GM12878 (cell line): Measurements from ENCODE around the gene ENDOD1. TPM values are rescaled to one million over a fixed set of nuclear protein-coding genes. Genes with fewer than 3 reads are reported as not detected.

Experiments
- BCL11A ChIP-seq: IDR thresholded peaks from 2 replicates; pipeline ENCODE4 v1.6.1; 2011; ENCODE audit warnings: low read depth, low read length
- CBX3 ChIP-seq: fragments of 200-600 bp; sonication (generic); IDR thresholded peaks from 2 replicates; pipeline ENCODE4 v1.6.1; 2016; ENCODE audit warnings: low read depth, borderline replicate concordance
- CHD4 ChIP-seq: fragments of 200-600 bp; sonication (generic); IDR thresholded peaks from 2 replicates; pipeline ENCODE4 v1.6.1; 2016; ENCODE audit warnings: mild to moderate bottlenecking
- ESRRA ChIP-seq: IDR thresholded peaks from 2 replicates; pipeline ENCODE4 v1.6.1; 2012; ENCODE audit warnings: mild to moderate bottlenecking, low read length, improper control_type of control experiment
- FOS ChIP-seq: IDR thresholded peaks from 3 replicates; pipeline ENCODE4 v1.6.1; 2011; ENCODE audit warnings: borderline replicate concordance; ENCODE audit not compliant: insufficient read length; ENCODE audit errors: extremely low read depth
- HDGF ChIP-seq: fragments of 450-650 bp; IDR thresholded peaks from 2 replicates; pipeline ENCODE4 v1.6.1; 2016; ENCODE audit warnings: antibody characterized with exemption
- IKZF2 ChIP-seq, 2 experiments: fragments of 450-650 bp; IDR thresholded peaks; 2 replicates each; pipeline ENCODE4 v1.6.1; 2017; ENCODE audit warnings: mild to moderate bottlenecking in 2 of 2, moderate library complexity in 2 of 2
- IRF3 ChIP-seq: fragments of 450-650 bp; IDR thresholded peaks from 2 replicates; pipeline ENCODE4 v1.6.1; 2014; ENCODE audit warnings: mild to moderate bottlenecking
- MTA3 ChIP-seq: IDR thresholded peaks from 2 replicates; pipeline ENCODE4 v1.6.1; 2012; ENCODE audit warnings: low read length, inconsistent platforms, borderline replicate concordance
- MXI1 ChIP-seq: fragments of 150-350 bp; IDR thresholded peaks from 2 replicates; pipeline ENCODE4 v1.6.1; 2011; ENCODE audit warnings: low read depth, mild to moderate bottlenecking, inconsistent platforms, low read length, improper control_type of control experiment
- NBN ChIP-seq: fragments of 450-650 bp; IDR thresholded peaks from 2 replicates; pipeline ENCODE4 v1.6.1; 2016
- PAX5 ChIP-seq: IDR thresholded peaks from 2 replicates; pipeline ENCODE4 v1.6.1; 2011; ENCODE audit warnings: low read depth, low read length, borderline replicate concordance
- POLR2AphosphoS2 ChIP-seq: IDR thresholded peaks from 2 replicates; pipeline ENCODE4 v1.6.1; 2011; ENCODE audit warnings: low read depth, mild to moderate bottlenecking, low read length, improper control_type of control experiment, moderate library complexity
- POLR2AphosphoS5 ChIP-seq: IDR thresholded peaks from 2 replicates; pipeline ENCODE4 v1.6.1; 2011; ENCODE audit warnings: mild to moderate bottlenecking, low read length, inconsistent platforms
- POU2F2 ChIP-seq: IDR thresholded peaks from 3 replicates; pipeline ENCODE4 v1.6.1; 2011; ENCODE audit warnings: low read depth, mild to moderate bottlenecking, low read length, borderline replicate concordance
- RAD21 ChIP-seq: IDR thresholded peaks from 2 replicates; pipeline ENCODE4 v1.6.1; 2011; ENCODE audit warnings: mild to moderate bottlenecking, low read depth, low read length, moderate library complexity; ENCODE audit not compliant: insufficient read depth
- SMAD5 ChIP-seq: IDR thresholded peaks from 2 replicates; pipeline ENCODE4 v1.6.1; 2016; ENCODE audit warnings: antibody characterized with exemption, low read depth
- SMARCA5 ChIP-seq: fragments of 450-650 bp; IDR thresholded peaks from 2 replicates; pipeline ENCODE4 v1.6.1; 2017; ENCODE audit warnings: mild to moderate bottlenecking
- SMC3 ChIP-seq: IDR thresholded peaks from 2 replicates; pipeline ENCODE4 v1.6.1; 2011; ENCODE audit warnings: low read length, improper control_type of control experiment, borderline replicate concordance
- SREBF1 ChIP-seq: IDR thresholded peaks from 2 replicates; pipeline ENCODE4 v1.6.1; 2012; ENCODE audit warnings: mild to moderate bottlenecking, low read length
- STAT1 ChIP-seq: fragments of 450-650 bp; conservative IDR thresholded peaks from 2 replicates; pipeline ENCODE4 v1.6.1; 2014; ENCODE audit warnings: antibody characterized with exemption, mild to moderate bottlenecking
- SUPT20H ChIP-seq: IDR thresholded peaks from 2 replicates; pipeline ENCODE4 v1.6.1; 2011; ENCODE audit warnings: low read depth, mild to moderate bottlenecking, low read length, moderate library complexity, borderline replicate concordance; ENCODE audit not compliant: control insufficient read depth
- TCF12 ChIP-seq: IDR thresholded peaks from 2 replicates; pipeline ENCODE4 v1.6.1; 2011; ENCODE audit warnings: low read depth, mild to moderate bottlenecking, low read length
- USF1 ChIP-seq: IDR thresholded peaks from 2 replicates; pipeline ENCODE4 v1.6.1; 2011; ENCODE audit warnings: borderline replicate concordance, low read depth, mild to moderate bottlenecking, moderate library complexity, mixed read lengths, low read length; ENCODE audit not compliant: insufficient read depth; ENCODE audit errors: extremely low read length
- ZNF217 ChIP-seq: fragments of 450-650 bp; IDR thresholded peaks from 2 replicates; pipeline ENCODE4 v1.6.1; 2017; ENCODE audit warnings: antibody characterized with exemption, mild to moderate bottlenecking
- polyA plus RNA-seq, 11 experiments: library from polyadenylated mRNA; depleted of rRNA in 4 of 11; unstranded in 6 of 11; stranded (reverse) in 5 of 11; fragments of >200 nt; fragmentation: Nextera tagmentation in 4 of 11; fragmentation: Illumina TruSeq in 1 of 11; extraction: Ambion mirVana in 4 of 11; extraction: Trizol in 1 of 11; gene quantifications; 1 replicate in 1 of 11; 2 replicates in 10 of 11; pipeline versions ENCODE4 v1.2.1 to v1.2.3, GENCODE V29; 2011 to 2016; ENCODE audit warnings: inconsistent platforms in 2 of 11, missing spikeins in 2 of 11, low read depth in 1 of 11
- total RNA-seq, 4 experiments: library from RNA; depleted of rRNA in 3 of 4; stranded (reverse); fragments of >200 nt in 3 of 4; fragmentation: Illumina TruSeq in 1 of 4; extraction: Trizol in 1 of 4; gene quantifications; 2 replicates each; pipeline versions ENCODE4 v1.2.1 to v1.2.3, GENCODE V29; 2013 to 2021
- TF ChIP-seq, protein P1 (sequence below): fragments of 450-650 bp; IDR thresholded peaks from 2 replicates; pipeline ENCODE4 v1.6.1; 2018; ENCODE audit warnings: borderline replicate concordance, mild to moderate bottlenecking; ENCODE audit not compliant: partially characterized antibody
- TF ChIP-seq, protein P2 (sequence below): IDR thresholded peaks from 2 replicates; pipeline ENCODE4 v1.6.1; 2011; ENCODE audit warnings: low read depth, low read length, improper control_type of control experiment, borderline replicate concordance

ENDOD1 gene
- total and polyA plus RNA-seq, 10 of the 15 experiments (the other 5 are each of a cell fraction or from before 2014, with no cell fraction given), result 6.0 to 30.0 (median 12.1) TPM

DNA sequence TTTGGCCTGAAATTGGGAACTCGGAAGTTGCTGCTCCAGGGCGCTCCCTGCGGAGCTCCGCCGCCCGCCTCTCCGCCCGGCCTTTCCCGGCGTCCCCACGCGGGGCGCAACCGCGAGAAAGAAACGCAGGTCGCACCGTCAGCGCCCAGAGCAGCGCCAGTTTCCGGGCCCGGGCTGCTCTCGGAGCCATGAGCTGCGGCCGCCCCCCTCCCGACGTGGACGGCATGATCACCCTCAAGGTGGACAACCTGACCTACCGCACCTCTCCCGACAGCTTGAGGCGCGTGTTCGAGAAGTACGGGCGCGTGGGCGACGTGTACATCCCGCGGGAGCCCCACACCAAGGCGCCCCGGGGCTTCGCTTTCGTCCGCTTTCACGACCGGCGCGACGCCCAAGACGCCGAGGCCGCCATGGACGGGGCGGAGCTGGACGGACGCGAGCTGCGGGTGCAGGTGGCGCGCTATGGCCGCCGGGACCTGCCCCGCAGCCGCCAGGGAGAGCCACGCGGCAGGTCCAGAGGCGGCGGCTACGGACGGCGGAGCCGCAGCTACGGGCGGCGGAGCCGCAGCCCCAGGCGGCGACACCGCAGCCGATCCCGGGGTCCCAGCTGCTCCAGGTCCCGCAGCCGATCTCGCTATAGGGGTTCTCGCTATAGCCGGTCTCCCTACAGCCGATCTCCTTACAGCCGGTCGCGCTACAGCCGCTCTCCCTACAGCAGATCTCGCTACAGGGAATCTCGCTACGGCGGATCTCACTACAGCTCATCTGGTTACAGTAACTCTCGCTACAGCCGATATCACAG, 22.4 kb upstream of the ENDOD1 start (continued):
- TF ChIP-seq MXI1, result peak; percentile 65; the same call in 1 of the 2 replicates
- no peak for TF ChIP-seq CHD4
- TF ChIP-seq POU2F2, result peak; percentile 4; the same call in 1 of the 3 replicates
- TF ChIP-seq USF1, result no peak
- peak; percentile 56 to 72 for TF ChIP-seq IKZF2 (IDR thresholded peaks at IDR 0.05)
- TF ChIP-seq, protein P1, sequence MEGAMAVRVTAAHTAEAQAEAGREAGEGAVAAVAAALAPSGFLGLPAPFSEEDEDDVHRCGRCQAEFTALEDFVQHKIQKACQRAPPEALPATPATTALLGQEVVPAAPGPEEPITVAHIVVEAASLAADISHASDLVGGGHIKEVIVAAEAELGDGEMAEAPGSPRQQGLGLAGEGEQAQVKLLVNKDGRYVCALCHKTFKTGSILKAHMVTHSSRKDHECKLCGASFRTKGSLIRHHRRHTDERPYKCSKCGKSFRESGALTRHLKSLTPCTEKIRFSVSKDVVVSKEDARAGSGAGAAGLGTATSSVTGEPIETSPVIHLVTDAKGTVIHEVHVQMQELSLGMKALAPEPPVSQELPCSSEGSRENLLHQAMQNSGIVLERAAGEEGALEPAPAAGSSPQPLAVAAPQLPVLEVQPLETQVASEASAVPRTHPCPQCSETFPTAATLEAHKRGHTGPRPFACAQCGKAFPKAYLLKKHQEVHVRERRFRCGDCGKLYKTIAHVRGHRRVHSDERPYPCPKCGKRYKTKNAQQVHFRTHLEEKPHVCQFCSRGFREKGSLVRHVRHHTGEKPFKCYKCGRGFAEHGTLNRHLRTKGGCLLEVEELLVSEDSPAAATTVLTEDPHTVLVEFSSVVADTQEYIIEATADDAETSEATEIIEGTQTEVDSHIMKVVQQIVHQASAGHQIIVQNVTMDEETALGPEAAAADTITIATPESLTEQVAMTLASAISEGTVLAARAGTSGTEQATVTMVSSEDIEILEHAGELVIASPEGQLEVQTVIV, result peak; percentile 31
- 0 out of 2 replicates have a peak, but pooled peaks have one; percentile 15 for TF ChIP-seq RAD21
- peak; percentile 39; the same call in 1 of the 2 replicates for TF ChIP-seq POLR2AphosphoS5
- TF ChIP-seq HDGF, result no peak
- TF ChIP-seq POLR2AphosphoS2, result peak; percentile 37; the same call in 1 of the 2 replicates
- TF ChIP-seq ZNF217, result no peak
- 0 out of 2 replicates have a peak, but pooled peaks have one; percentile 47 for TF ChIP-seq STAT1
- TF ChIP-seq, protein P2, sequence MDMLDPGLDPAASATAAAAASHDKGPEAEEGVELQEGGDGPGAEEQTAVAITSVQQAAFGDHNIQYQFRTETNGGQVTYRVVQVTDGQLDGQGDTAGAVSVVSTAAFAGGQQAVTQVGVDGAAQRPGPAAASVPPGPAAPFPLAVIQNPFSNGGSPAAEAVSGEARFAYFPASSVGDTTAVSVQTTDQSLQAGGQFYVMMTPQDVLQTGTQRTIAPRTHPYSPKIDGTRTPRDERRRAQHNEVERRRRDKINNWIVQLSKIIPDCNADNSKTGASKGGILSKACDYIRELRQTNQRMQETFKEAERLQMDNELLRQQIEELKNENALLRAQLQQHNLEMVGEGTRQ, result no peak
- no peak for TF ChIP-seq MTA3
- TF ChIP-seq FOS, result no peak
- TF ChIP-seq CBX3, result no peak
- no peak for TF ChIP-seq SREBF1
- peak; percentile 23 for TF ChIP-seq NBN
- TF ChIP-seq SUPT20H, result no peak
- TF ChIP-seq SMAD5, result peak; percentile 34; the same call in 1 of the 2 replicates
- no peak for TF ChIP-seq BCL11A
- TF ChIP-seq IRF3, result no peak
- peak; percentile 32; the same call in 1 of the 2 replicates for TF ChIP-seq SMARCA5
- 0 out of 2 replicates have a peak, but pooled peaks have one; percentile 31 for TF ChIP-seq TCF12
- no peak for TF ChIP-seq PAX5
- no peak for TF ChIP-seq ESRRA
- TF ChIP-seq SMC3, result no peak
